Upper lobe of left lung (tissue), 4 donors: ENCODE results near the gene ST8SIA5.

Source experiments
- POLR2A ChIP-seq, 4 donors: fragments of 450-650 bp; IDR thresholded peaks; one replicate each; pipeline ENCODE4 v1.5.1; 2016 to 2017; ENCODE audit warnings: antibody characterized with exemption in 4 of 4, mild to moderate bottlenecking in 2 of 4
- POLR2AphosphoS5 ChIP-seq, 2 donors: sonication (generic); formaldehyde crosslinking; IDR thresholded peaks; one replicate each; pipeline ENCODE4 v1.5.1; 2017; ENCODE audit warnings: antibody characterized with exemption in 2 of 2
- TF ChIP-seq, protein P1 (sequence below), 6 experiments: fragments of 450-650 bp in 4 of 6; fragments of 200-600 bp in 2 of 6; sonication (generic) in 2 of 6; IDR thresholded peaks; one replicate each; pipeline ENCODE4 v1.5.1; 2016 to 2019; ENCODE audit warnings: antibody characterized with exemption in 6 of 6

DNA sequence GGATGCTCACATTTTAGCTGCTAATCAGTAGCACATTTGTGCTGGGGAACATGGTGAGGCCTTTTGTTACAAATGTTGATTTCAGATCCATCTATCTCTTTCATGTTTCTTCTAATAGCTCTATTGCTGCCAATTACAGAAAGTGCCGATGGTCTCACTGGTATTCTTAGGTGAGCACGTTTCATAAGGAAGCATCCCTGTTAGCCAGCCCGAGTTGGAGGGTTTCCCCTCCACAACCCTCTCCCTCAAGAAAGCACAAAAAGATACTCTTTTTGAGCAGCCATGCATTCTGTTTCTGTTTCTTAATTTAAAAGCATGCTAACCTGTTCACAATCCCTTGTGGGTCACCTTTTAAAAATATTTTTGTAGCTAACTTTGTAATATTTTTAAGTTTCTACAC lies 30.8 kb upstream of the ST8SIA5 start:
- TF ChIP-seq, protein P1, sequence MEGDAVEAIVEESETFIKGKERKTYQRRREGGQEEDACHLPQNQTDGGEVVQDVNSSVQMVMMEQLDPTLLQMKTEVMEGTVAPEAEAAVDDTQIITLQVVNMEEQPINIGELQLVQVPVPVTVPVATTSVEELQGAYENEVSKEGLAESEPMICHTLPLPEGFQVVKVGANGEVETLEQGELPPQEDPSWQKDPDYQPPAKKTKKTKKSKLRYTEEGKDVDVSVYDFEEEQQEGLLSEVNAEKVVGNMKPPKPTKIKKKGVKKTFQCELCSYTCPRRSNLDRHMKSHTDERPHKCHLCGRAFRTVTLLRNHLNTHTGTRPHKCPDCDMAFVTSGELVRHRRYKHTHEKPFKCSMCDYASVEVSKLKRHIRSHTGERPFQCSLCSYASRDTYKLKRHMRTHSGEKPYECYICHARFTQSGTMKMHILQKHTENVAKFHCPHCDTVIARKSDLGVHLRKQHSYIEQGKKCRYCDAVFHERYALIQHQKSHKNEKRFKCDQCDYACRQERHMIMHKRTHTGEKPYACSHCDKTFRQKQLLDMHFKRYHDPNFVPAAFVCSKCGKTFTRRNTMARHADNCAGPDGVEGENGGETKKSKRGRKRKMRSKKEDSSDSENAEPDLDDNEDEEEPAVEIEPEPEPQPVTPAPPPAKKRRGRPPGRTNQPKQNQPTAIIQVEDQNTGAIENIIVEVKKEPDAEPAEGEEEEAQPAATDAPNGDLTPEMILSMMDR (IDR thresholded peaks at IDR 0.05) = no peak
- TF ChIP-seq POLR2A (IDR thresholded peaks at IDR 0.05) (no peak), POLR2AphosphoS5 (IDR thresholded peaks at IDR 0.05) (no peak)
